GM10248 (cell line): ENCODE data around the gene SZT2.

Source experiments
- CTCF ChIA-PET: fragments of 300-600 bp; sonication (Branson Sonifier 250); formaldehyde crosslinking; extraction: SDS; loops from one replicate; lab custom pipeline; 2021; ENCODE audit warnings: antibody characterized with exemption; lab: Yijun Ruan, JAX
- POLR2A ChIA-PET: fragments of 350-650 bp; sonication (Branson Sonifier 250); formaldehyde crosslinking; extraction: SDS; loops from one replicate; lab custom pipeline; 2020; ENCODE audit warnings: antibody characterized with exemption; lab: Yijun Ruan, JAX
- DNase-seq: peaks from one replicate; pipeline ENCODE4 v3.0.0; 2012; ENCODE audit errors: extremely low spot score
- CTCF ChIP-seq: IDR thresholded peaks from 2 replicates; pipeline ENCODE4 v1.5.1; 2012; ENCODE audit warnings: mild to moderate bottlenecking, low read depth; ENCODE audit errors: extremely low read depth, missing control alignments, control extremely low read depth

SZT2 gene

GRCh38 chr1:43440358-43440757, 50.7 kb downstream of the SZT2 start:
- DNase-seq = no peak
- CTCF ChIA-PET = interaction anchor here (0.8 to 1.8 kb wide), 4 partner anchors 14 to 213 kb away, joined by 3 to 5 read pairs (median 4); partner anchors contain the start of gene HYI
- POLR2A ChIA-PET = interaction anchor here (0.7 kb wide), 1 partner anchor 8 kb away, joined by 3 read pairs; no protein-coding TSS in a partner anchor
- no peak for TF ChIP-seq CTCF

GRCh38 chr1:43441166-43441893, 51.6 kb downstream of the SZT2 start:
- no peak for TF ChIP-seq CTCF
- no peak for DNase-seq
- POLR2A ChIA-PET = interaction anchor here (0.5 to 1.2 kb wide), 2 partner anchors 73 to 75 kb away, joined by 4 to 6 read pairs; partner anchors contain the start of gene ELOVL1
- CTCF ChIA-PET = interaction anchor here (1.1 to 1.8 kb wide), 2 partner anchors 13 to 27 kb away, joined by 5 read pairs; partner anchors contain the start of gene HYI

DNA sequence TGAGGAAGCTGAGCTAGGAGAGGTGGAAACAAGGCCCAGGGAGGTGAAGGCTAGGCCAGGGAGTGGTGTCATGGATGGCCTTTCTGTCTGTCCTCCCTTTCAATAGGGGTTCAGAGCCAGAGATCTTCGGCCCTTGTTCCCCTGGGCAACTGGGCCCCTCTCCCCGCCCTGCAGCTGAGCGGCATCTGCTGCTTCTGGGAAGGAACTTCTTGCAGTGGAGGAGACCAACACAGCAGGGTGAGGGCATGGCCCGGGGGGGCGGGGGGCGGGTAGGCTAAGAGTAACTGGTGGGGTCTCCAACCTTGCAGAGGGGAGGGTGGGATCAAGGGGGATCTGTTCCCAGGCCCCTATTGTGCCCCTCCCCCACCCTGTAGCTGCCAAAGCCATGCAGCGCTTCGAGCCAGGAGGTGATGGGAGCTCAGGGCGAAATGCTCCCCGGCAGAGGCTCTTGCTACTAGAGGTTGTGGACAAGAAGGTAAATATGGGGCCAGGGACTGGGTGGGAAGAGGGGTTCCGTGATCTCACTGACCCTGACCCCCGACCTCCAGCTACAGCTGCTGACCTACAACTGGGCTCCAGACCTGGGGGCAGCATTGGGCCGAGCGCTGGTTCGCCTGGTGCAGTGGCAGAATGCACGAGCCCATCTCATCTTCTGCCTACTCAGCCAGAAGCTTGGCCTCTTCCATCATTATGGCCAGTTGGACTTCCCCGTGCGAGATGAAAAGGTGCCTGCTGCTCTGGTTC, 52.4 kb downstream of the SZT2 start:
- POLR2A ChIA-PET = interaction anchor here (0.5 to 1.2 kb wide), 2 partner anchors 74 to 76 kb away, joined by 4 to 6 read pairs; partner anchors contain the start of gene ELOVL1

GRCh38 chr1:43442756-43443155, 53.1 kb downstream of the SZT2 start:
- POLR2A ChIA-PET = interaction anchor here (1.2 kb wide), 1 partner anchor 75 kb away, joined by 4 read pairs; the partner anchor contains the start of gene ELOVL1
- no peak for DNase-seq
- no peak for TF ChIP-seq CTCF
- CTCF ChIA-PET = interaction anchor here (1.2 to 2.7 kb wide), 2 partner anchors 12 to 492 kb away, joined by 3 to 9 read pairs; partner anchors contain the start of gene HYI

More for the DNA sequence above, 52.4 kb downstream of the SZT2 start:
- CTCF ChIA-PET = interaction anchor here (1.2 to 2.7 kb wide), 2 partner anchors 12 to 492 kb away, joined by 3 to 9 read pairs; partner anchors contain the start of gene HYI
- no peak for DNase-seq
- TF ChIP-seq CTCF = no peak

- CTCF ChIA-PET = interaction anchor here (1.2 to 2.7 kb wide), 2 partner anchors 11 to 491 kb away, joined by 3 to 9 read pairs; partner anchors contain the start of gene HYI
- POLR2A ChIA-PET = no interaction called here
- no peak for TF ChIP-seq CTCF
- DNase-seq = no peak
Observed at GRCh38 chr1:43443197-43443946, 53.7 kb downstream of the SZT2 start.
